Muscle of arm (tissue), 12 donors: ENCODE results near the gene GLUL. TPM values are rescaled to one million over a fixed set of nuclear protein-coding genes. Genes with fewer than 3 reads are reported as not detected.

Experiments
- DNase-seq: peaks from one replicate; pipeline ENCODE4 v3.0.0-alpha.2; 2013
- polyA plus RNA-seq, 12 donors: library from polyadenylated mRNA; unstranded; fragments of 120-200 nt; gene quantifications; one replicate each; pipeline ENCODE4 v1.2.1, GENCODE V29; 2013; ENCODE audit not compliant: insufficient read length in 12 of 12

Gene GLUL
- polyA plus RNA-seq, 12 donors = 110 to 402 (median 289) TPM; not detected in 1

DNA sequence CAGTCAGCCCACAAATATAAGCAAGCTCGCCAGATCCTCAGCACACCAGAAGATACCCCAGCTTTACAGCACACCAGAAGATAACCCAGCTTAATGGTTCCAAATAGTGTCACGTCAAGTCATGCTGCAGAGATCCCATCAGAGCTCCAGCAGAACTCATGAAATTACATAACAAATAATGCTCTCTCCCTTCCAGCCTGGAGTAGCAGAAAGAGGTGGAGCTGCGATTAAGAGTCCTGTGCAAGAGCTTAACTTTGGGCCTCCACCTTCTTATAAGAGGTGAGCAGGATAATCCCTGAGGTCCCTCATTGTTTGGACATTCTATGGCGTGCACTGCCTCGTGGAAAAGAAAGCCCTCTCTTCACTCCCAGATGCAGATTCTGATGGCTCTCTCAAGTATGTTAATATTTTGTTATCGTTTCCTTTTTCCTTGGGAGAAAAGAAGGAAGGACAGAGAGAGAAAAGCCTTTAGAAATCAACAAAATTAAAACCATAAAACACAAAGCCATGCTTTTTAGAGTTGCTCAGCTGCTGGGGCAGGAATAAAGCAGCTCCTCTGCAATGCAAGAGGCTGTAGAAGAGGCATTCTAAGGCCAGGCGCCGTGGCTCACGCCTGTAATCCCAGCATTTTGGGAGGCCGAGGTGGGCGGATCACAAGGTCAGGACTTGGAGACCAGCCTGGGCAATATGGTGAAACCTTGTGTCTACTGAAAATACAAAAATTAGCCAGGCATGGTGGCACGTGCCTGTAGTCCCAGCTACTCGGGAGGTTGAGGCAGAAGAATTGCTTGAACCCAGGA is 59.1 kb downstream of the GLUL start:
- no peak for DNase-seq

Other genes starting within 250 kb of the GLUL start
- under 1 TPM in 5 of 12 donors, not detected in 7; 0.05 to 0.17 (median 0.09) TPM for gene TEDDM1, start 8.9 kb upstream of the GLUL start, polyA plus RNA-seq
- gene RGSL1, start 58.4 kb upstream of the GLUL start, polyA plus RNA-seq = not detected
- gene RNASEL, start 197.5 kb upstream of the GLUL start, polyA plus RNA-seq = 1 to 10 TPM in 11 of 12 donors, not detected in 1; 2.8 to 8.9 (median 5.9) TPM
- 10 to 100 TPM in 5 of 12 donors, 1 to 10 TPM in 6, not detected in 1; 5.1 to 23.5 (median 9.3) TPM for gene RGS16, start 212.6 kb upstream of the GLUL start, polyA plus RNA-seq